Endothelial cell of umbilical vein (primary cell): ENCODE results near the gene TANGO2. TPM values are rescaled to one million over a fixed set of nuclear protein-coding genes. Genes with fewer than 3 reads are reported as not detected.

Experiments used
- BruUV-seq: library from RNA; stranded (reverse); fragments of 400-500 nt; replicated peaks from 2 replicates; lab custom pipeline; 2021; lab: Mats Ljungman, UMichigan
- CTCF ChIA-PET: fragments of 300-600, 350-600 bp; sonication (Branson Sonifier 250); formaldehyde crosslinking; loops from one replicate; lab custom pipeline; 2021; ENCODE audit warnings: antibody characterized with exemption, inconsistent platforms; lab: Charles Lee
- POLR2A ChIA-PET: fragments of 300-600, 350-600 bp; sonication (Branson Sonifier 250); formaldehyde crosslinking; loops from one replicate; lab custom pipeline; 2021; ENCODE audit warnings: antibody characterized with exemption, inconsistent platforms; lab: Charles Lee
- DNase-seq: peaks from one replicate; pipeline ENCODE4 v3.0.0-alpha.2; 2011; ENCODE audit warnings: low read depth, low spot score
- FAIRE-seq: peaks from 2 replicates; lab custom pipeline; 2011; peaks lifted over from hg19 to GRCh38; lab: Jason Lieb, UNC
- H2AFZ ChIP-seq: 2 replicates; pipeline ENCODE4 v1.6.0; 2012; ENCODE audit warnings: low read depth, low read length, control low read depth, inconsistent platforms
- H3K27ac ChIP-seq: 2 replicates; pipeline ENCODE4 v1.5.1; 2011; ENCODE audit warnings: low read depth, mild to moderate bottlenecking, control low read depth, low read length, moderate library complexity; ENCODE audit not compliant: insufficient read depth
- H3K27me3 ChIP-seq, 2 experiments: 2 replicates each; pipeline versions ENCODE4 v1.6.0 to v1.6.1; 2011; ENCODE audit warnings: low read length in 2 of 2, mixed read lengths in 1 of 2; ENCODE audit not compliant: control insufficient read depth in 2 of 2, insufficient read depth in 2 of 2
- H3K36me3 ChIP-seq, 2 experiments: 2 replicates in 1 of 2; 3 replicates in 1 of 2; pipeline ENCODE4 v1.5.1; 2011; ENCODE audit warnings: low read length in 2 of 2, mild to moderate bottlenecking in 1 of 2, moderate library complexity in 1 of 2; ENCODE audit not compliant: control insufficient read depth in 2 of 2, insufficient read depth in 2 of 2; ENCODE audit errors: extremely low read depth in 1 of 2
- H3K4me1 ChIP-seq: 3 replicates; pipeline ENCODE4 v1.5.1; 2011; ENCODE audit warnings: mild to moderate bottlenecking, low read length; ENCODE audit not compliant: control insufficient read depth, insufficient read depth; ENCODE audit errors: extremely low read depth
- H3K4me2 ChIP-seq: 2 replicates; pipeline ENCODE4 v1.6.1; 2011; ENCODE audit warnings: low read length, control low read depth, mixed read lengths; ENCODE audit not compliant: insufficient read depth
- H3K4me3 ChIP-seq, 3 experiments: fragments of 200-600 bp in 1 of 3; sonication (generic), shearing (Covaris generic) in 1 of 3; replicated peaks in 1 of 3; 2 replicates each; pipeline ENCODE4 v1.5.1; 2011 to 2016; ENCODE audit warnings: control low read depth in 3 of 3, low read length in 3 of 3, mild to moderate bottlenecking in 2 of 3, inconsistent platforms in 1 of 3, low read depth in 1 of 3, moderate library complexity in 1 of 3; ENCODE audit not compliant: insufficient read depth in 1 of 3
- H3K79me2 ChIP-seq: 2 replicates; pipeline ENCODE4 v1.6.0; 2012; ENCODE audit warnings: low read length, inconsistent platforms; ENCODE audit not compliant: control insufficient read depth, insufficient read depth
- H3K9ac ChIP-seq: replicated peaks from 2 replicates; pipeline ENCODE3; 2011; ENCODE audit warnings: low read length, control low read depth; ENCODE audit not compliant: insufficient read depth; ENCODE audit errors: extremely low read depth
- H3K9me1 ChIP-seq: replicated peaks from 3 replicates; pipeline ENCODE4 v1.6.0; 2011; ENCODE audit warnings: mild to moderate bottlenecking, low read length; ENCODE audit not compliant: control insufficient read depth, insufficient read depth; ENCODE audit errors: extremely low read depth
- H3K9me3 ChIP-seq: replicated peaks from 2 replicates; pipeline ENCODE4 v1.5.1; 2012; ENCODE audit warnings: low read length, inconsistent platforms; ENCODE audit not compliant: control insufficient read depth, insufficient read depth
- H4K20me1 ChIP-seq: replicated peaks from 2 replicates; pipeline ENCODE3; 2011; ENCODE audit warnings: mild to moderate bottlenecking, low read length; ENCODE audit not compliant: control insufficient read depth, insufficient read depth; ENCODE audit errors: extremely low read depth
- CTCF ChIP-seq, 2 donors: IDR thresholded peaks; 1 replicate in 1 of 2; 2 replicates in 1 of 2; pipeline ENCODE4 v1.5.1; 2011; ENCODE audit warnings: low read length in 2 of 2, mild to moderate bottlenecking in 2 of 2, moderate library complexity in 2 of 2, control low read depth in 1 of 2, inconsistent platforms in 1 of 2, low read depth in 1 of 2; ENCODE audit not compliant: insufficient read depth in 1 of 2; ENCODE audit errors: extremely low read depth in 1 of 2
- EZH2 ChIP-seq: IDR thresholded peaks from 2 replicates; pipeline ENCODE4 v1.6.1; 2012; ENCODE audit warnings: borderline replicate concordance, low read depth, mild to moderate bottlenecking, moderate library complexity, low read length, inconsistent platforms; ENCODE audit not compliant: severe bottlenecking
- FOS ChIP-seq: IDR thresholded peaks from 2 replicates; pipeline ENCODE4 v1.6.1; 2011; ENCODE audit warnings: mild to moderate bottlenecking, low read length, moderate library complexity, borderline replicate concordance; ENCODE audit not compliant: insufficient read depth
- GATA2 ChIP-seq: IDR thresholded peaks from 2 replicates; pipeline ENCODE4 v1.7.0; 2011; ENCODE audit warnings: low read depth, mild to moderate bottlenecking, moderate library complexity, mixed read lengths, low read length; ENCODE audit not compliant: insufficient read length, insufficient read depth
- JUN ChIP-seq: IDR thresholded peaks from 2 replicates; pipeline ENCODE4 v1.6.1; 2011; ENCODE audit warnings: borderline replicate concordance, low read depth; ENCODE audit not compliant: insufficient read length, insufficient read depth
- MYC ChIP-seq: IDR thresholded peaks from one replicate; pipeline ENCODE4 v1.6.1; 2011; ENCODE audit warnings: mild to moderate bottlenecking, low read depth, low read length
- POLR2A ChIP-seq: IDR thresholded peaks from 2 replicates; pipeline ENCODE4 v1.6.1; 2012; ENCODE audit warnings: low read depth, mild to moderate bottlenecking, control low read depth, low read length
- POLR2AphosphoS5 ChIP-seq: IDR thresholded peaks from 2 replicates; pipeline ENCODE4 v1.6.1; 2012; ENCODE audit warnings: low read depth, mild to moderate bottlenecking, control low read depth, low read length, moderate library complexity; ENCODE audit not compliant: insufficient read depth
- dilution Hi-C: fragments of 300-500 bp; cut with MboI; formaldehyde crosslinking; loops from one replicate; pipeline ENCODE4 v1.15.0; 2019; ENCODE audit warnings: low sequenced_read_pairs; ENCODE audit not compliant: extremely low pct_ligation_motif_present
- intact Hi-C: fragments of 100-400 bp; cut with micrococcal nuclease; formaldehyde crosslinking; loops from one replicate; pipeline ENCODE4 v1.10.0; 2022
- polyA plus RNA-seq, 4 experiments: library from polyadenylated mRNA; depleted of rRNA in 3 of 4; stranded (reverse) in 3 of 4; unstranded in 1 of 4; fragments of >200 nt; gene quantifications; 2 replicates each; pipeline versions ENCODE4 v1.2.1 to v1.2.3, GENCODE V29; 2011 to 2012; ENCODE audit warnings: missing spikeins in 1 of 4
- total RNA-seq: library from RNA; stranded (reverse); gene quantifications from 2 replicates; pipeline ENCODE4 v1.2.3, GENCODE V29; 2021
- TF ChIP-seq, protein P1 (sequence below): IDR thresholded peaks from 2 replicates; pipeline ENCODE4 v1.6.1; 2011; ENCODE audit not compliant: insufficient read depth, insufficient read length

Gene TANGO2
- total and polyA plus RNA-seq, 2 donors (not counting 3 experiments of a cell fraction or from before 2014, with no cell fraction given): 40.0 to 49.3 TPM

DNA sequence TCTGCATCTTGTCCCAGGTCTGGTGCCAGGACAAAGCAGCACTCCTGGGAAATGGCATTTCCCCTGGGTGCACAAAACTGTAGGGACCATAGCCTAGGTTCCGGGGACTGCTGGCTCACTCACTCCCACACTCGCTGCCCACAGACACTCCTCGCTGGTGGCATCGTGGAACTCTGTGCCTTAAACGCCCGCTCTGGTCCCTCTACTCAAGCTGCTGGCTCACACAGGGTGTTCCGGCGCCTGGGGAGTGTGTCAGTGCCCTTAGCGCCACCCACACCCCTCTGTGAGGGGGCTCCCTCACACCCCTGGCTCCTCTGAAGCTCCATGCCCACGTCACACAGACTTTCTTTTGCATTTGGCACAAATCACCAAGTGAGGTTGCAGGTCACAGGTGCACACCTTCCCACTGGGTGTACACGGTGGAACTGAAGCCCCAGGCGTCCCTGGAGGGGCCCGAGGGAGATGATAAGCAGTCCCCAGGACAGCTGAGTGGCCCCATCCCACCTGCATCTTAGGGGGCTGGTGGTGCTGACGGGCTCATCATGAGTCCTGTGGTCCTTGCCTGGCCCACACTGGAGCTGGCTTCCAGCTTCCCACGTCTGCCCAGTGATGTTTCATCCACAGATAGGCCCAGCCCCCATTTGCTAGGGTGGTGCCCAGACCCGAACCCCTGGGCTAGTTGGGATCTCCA, 35.9 kb downstream of the TANGO2 start:
- H3K4me2 ChIP-seq: no peak overlapping the region
- peaks cover under 1% of the 10 kb centered on the region for H3K4me1 ChIP-seq
- CTCF ChIA-PET: interaction anchor here (0.8 to 1.2 kb wide), 2 partner anchors 19 to 43 kb away, joined by 3 read pairs; no protein-coding TSS in a partner anchor
- BruUV-seq: no TSS peak
- H3K27ac ChIP-seq: no peak overlapping the region
- TF ChIP-seq POLR2A (no peak), EZH2 (no peak), GATA2 (no peak), FOS (no peak), JUN (no peak), MYC (no peak), CTCF (IDR thresholded peaks at IDR 0.05; ENCODE audit: extremely low read depth in 1 of 2, insufficient read depth in 1 of 2, low read depth in 1 of 2, low read length in 2 of 2) (no peak), POLR2AphosphoS5 (no peak)
- TF ChIP-seq, protein P1, sequence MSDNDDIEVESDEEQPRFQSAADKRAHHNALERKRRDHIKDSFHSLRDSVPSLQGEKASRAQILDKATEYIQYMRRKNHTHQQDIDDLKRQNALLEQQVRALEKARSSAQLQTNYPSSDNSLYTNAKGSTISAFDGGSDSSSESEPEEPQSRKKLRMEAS: no peak
- no peak overlapping the region for H3K4me3 ChIP-seq
- POLR2A ChIA-PET: no interaction called here
- intact Hi-C loops: no loop called here
- DNase-seq (no peak), FAIRE-seq (no peak)
- no peaks in the 10 kb centered on the region for H3K9me1 ChIP-seq
- H3K36me3 ChIP-seq: peaks cover 0 to 36% of the 10 kb centered on the region in 2 experiments
- no peaks in the 10 kb centered on the region for H3K79me2 ChIP-seq
- no peak overlapping the region for H3K9ac ChIP-seq
- no peaks in the 10 kb centered on the region for H4K20me1 ChIP-seq
- no peaks in the 10 kb centered on the region for H3K27me3 ChIP-seq
- dilution Hi-C loops: no loop called here
- no peak overlapping the region for H2AFZ ChIP-seq
- H3K9me3 ChIP-seq: no peaks in the 10 kb centered on the region
